HUES6 (cell line): ENCODE data around the gene FUT9.

ENCODE experiments used
- H3K27ac ChIP-seq: 2 replicates; pipeline ENCODE4 v1.7.0; 2013; ENCODE audit warnings: low read depth, mild to moderate bottlenecking, low read length, inconsistent platforms
- H3K27me3 ChIP-seq: 2 replicates; pipeline ENCODE4 v1.6.1; 2013; ENCODE audit warnings: low read length; ENCODE audit not compliant: control insufficient read depth, insufficient read depth
- H3K36me3 ChIP-seq: 2 replicates; pipeline ENCODE4 v1.6.1; 2013; ENCODE audit warnings: low read length; ENCODE audit not compliant: control insufficient read depth, insufficient read depth
- H3K4me1 ChIP-seq: 2 replicates; pipeline ENCODE4 v1.6.1; 2013; ENCODE audit warnings: low read length; ENCODE audit not compliant: control insufficient read depth, insufficient read depth
- H3K4me3 ChIP-seq: 2 replicates; pipeline ENCODE4 v1.5.1; 2013; ENCODE audit warnings: low read depth, low read length
- H3K9ac ChIP-seq: one replicate; pipeline ENCODE4 v1.6.1; 2013; ENCODE audit warnings: mild to moderate bottlenecking, low read length
- H3K9me3 ChIP-seq: 2 replicates; pipeline ENCODE4 v1.6.1; 2013; ENCODE audit warnings: low read depth, low read length; ENCODE audit not compliant: control insufficient read depth, insufficient read depth

The FUT9 gene

DNA sequence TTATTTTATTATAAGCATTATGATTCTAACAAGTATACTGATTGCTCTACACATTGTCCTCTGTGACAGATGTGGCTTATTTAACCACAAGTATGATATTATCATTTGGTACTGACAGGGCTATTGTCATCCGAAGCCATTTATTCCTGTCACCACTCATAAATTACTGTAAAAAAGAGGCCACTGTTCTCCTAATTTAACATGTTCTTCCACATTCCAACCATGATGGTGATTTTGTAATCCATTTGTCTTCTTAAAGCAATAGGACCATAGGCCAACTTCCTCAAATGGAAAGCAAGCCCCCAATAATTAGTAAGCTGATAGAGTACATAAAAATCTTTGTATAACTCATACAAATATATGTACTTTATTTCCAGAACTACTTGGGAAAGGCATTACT, 50.6 kb downstream of the FUT9 start:
- no peaks in the 10 kb centered on the region for H3K36me3 ChIP-seq
- no peaks in the 10 kb centered on the region for H3K27me3 ChIP-seq
- H3K9me3 ChIP-seq = 0 out of 2 replicates have a peak, but pooled peaks cover 2% of the 10 kb centered on the region
- H3K9ac ChIP-seq = no peak overlapping the region
- H3K4me1 ChIP-seq = no peaks in the 10 kb centered on the region
- H3K27ac ChIP-seq = no peak overlapping the region
- H3K4me3 ChIP-seq = no peak overlapping the region

GRCh38 chr6:96073555-96073954, 57.8 kb downstream of the FUT9 start:
- Histone ChIP-seq H3K9ac (no peak overlapping the region), H3K36me3 (no peaks in the 10 kb centered on the region), H3K27ac (no peak overlapping the region), H3K4me1 (no peaks in the 10 kb centered on the region), H3K27me3 (no peaks in the 10 kb centered on the region), H3K4me3 (no peak overlapping the region), H3K9me3 (no peaks in the 10 kb centered on the region)

DNA sequence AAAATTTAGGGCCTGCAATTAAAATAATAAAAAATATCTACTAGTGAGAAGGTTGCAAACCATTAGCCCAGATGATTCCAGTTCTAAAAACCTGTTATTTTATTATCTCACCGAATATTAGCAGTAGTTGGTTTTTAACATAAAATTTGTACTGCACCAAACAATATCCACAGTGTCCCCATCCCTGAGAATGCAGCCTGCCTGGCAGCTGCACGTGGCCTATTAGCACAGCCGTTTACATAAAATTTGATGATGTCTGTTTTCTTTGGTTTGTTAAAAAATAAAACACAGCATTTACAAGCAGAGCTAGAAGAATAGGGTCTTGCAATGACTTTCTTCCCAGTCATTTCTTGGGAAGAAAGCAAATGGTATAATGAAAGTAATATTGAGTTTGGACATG, 58.2 kb downstream of the FUT9 start:
- no peaks in the 10 kb centered on the region for H3K9me3 ChIP-seq
- H3K27ac ChIP-seq = no peak overlapping the region
- H3K27me3 ChIP-seq = no peaks in the 10 kb centered on the region
- H3K36me3 ChIP-seq = no peaks in the 10 kb centered on the region
- no peak overlapping the region for H3K9ac ChIP-seq
- H3K4me3 ChIP-seq = no peak overlapping the region
- H3K4me1 ChIP-seq = no peaks in the 10 kb centered on the region

DNA sequence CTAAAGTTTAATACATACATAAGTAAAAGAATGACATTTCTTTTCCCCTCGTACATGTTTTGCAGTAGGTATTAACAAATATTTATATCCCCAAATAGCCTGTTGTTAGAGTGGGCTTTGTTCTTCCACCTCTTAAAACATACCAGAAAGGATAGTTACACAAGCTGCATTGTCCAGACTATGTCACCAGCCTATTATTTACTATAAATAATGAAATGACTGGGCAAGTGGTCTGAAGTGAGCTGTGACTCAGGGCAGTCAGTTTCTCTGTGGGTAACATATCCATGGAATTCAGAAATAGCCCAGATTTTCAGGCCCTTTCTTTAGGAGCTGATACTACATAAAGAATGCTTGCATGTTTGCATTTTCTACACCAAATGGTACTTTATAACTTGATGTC, 60.1 kb downstream of the FUT9 start:
- no peaks in the 10 kb centered on the region for H3K4me1 ChIP-seq
- H3K4me3 ChIP-seq = no peak overlapping the region
- no peaks in the 10 kb centered on the region for H3K27me3 ChIP-seq
- no peak overlapping the region for H3K27ac ChIP-seq
- H3K9ac ChIP-seq = no peak overlapping the region
- no peaks in the 10 kb centered on the region for H3K36me3 ChIP-seq
- H3K9me3 ChIP-seq = no peaks in the 10 kb centered on the region

DNA sequence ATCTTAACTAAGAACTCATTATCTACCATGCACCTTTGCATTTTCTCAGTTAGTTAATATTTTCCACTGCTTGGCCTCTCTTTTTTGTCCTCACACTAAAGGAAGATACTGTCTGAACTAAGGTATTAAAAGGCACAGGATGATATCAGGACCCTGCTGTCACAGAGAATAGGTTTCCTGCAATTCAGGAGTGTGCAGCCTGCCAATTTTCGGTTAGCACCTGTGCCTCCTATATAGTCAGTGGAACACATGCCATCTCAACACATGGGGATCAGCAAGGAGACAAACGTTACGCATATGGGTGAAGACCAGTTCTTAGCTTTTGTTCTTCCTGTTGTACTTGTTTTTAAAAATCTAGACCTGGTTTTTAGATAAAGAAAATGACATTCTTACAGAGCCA, 71.0 kb downstream of the FUT9 start:
- Histone ChIP-seq H3K27ac (no peak overlapping the region), H3K36me3 (no peaks in the 10 kb centered on the region), H3K27me3 (no peaks in the 10 kb centered on the region), H3K4me1 (no peaks in the 10 kb centered on the region), H3K9ac (no peak overlapping the region), H3K9me3 (no peaks in the 10 kb centered on the region), H3K4me3 (no peak overlapping the region)

- Histone ChIP-seq H3K27me3 (no peaks in the 10 kb centered on the region), H3K27ac (no peak overlapping the region), H3K36me3 (no peaks in the 10 kb centered on the region), H3K9me3 (no peaks in the 10 kb centered on the region), H3K4me1 (no peaks in the 10 kb centered on the region), H3K9ac (no peak overlapping the region), H3K4me3 (no peak overlapping the region)
Observed at GRCh38 chr6:96089173-96089572, 73.4 kb downstream of the FUT9 start.

- no peaks in the 10 kb centered on the region for H3K27me3 ChIP-seq
- H3K4me1 ChIP-seq = no peaks in the 10 kb centered on the region
- no peak overlapping the region for H3K9ac ChIP-seq
- no peaks in the 10 kb centered on the region for H3K36me3 ChIP-seq
- no peak overlapping the region for H3K4me3 ChIP-seq
- H3K27ac ChIP-seq = no peak overlapping the region
- H3K9me3 ChIP-seq = no peaks in the 10 kb centered on the region
Observed at GRCh38 chr6:96094077-96094476, 78.3 kb downstream of the FUT9 start.

DNA sequence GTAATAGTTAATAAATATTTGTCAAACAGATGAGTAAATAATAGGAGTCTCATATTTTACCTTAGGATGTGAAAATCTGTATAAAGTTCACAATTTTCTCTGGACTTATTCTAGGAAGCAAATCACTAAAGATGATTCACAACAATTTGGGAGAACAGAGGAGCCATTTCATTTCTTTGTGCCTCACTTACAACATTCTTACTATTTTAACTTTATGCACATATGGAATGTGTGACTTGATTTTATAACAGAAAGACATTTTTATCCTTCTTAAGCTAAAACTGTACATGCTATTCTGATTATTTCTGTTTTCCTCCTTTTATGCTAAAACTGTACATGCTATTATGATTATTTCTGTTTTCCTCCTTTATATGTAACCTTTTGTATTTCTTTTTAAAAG, 83.3 kb downstream of the FUT9 start:
- no peaks in the 10 kb centered on the region for H3K27me3 ChIP-seq
- no peak overlapping the region for H3K4me3 ChIP-seq
- H3K9ac ChIP-seq = no peak overlapping the region
- H3K36me3 ChIP-seq = no peaks in the 10 kb centered on the region
- H3K9me3 ChIP-seq = no peaks in the 10 kb centered on the region
- no peaks in the 10 kb centered on the region for H3K4me1 ChIP-seq
- no peak overlapping the region for H3K27ac ChIP-seq

DNA sequence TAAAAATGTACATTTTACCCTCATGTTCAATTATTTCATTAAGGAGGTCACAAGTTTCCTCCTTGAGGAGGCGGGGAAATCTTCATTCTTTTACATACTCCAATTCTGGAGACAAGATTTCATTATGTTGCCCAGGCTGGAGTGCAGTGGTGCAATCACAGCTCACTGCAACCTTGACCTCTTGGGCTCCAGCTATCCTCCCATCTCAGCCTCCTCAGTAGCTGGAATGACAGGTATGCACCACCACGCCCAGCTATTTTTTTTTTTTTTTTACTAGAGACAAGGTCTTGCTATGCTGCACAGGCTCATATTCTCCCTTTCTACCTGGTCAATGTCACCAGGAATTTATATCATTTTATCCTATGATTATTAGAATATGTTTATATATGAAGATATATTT, 85.8 kb downstream of the FUT9 start:
- no peak overlapping the region for H3K9ac ChIP-seq
- no peaks in the 10 kb centered on the region for H3K36me3 ChIP-seq
- H3K27ac ChIP-seq = no peak overlapping the region
- no peak overlapping the region for H3K4me3 ChIP-seq
- no peaks in the 10 kb centered on the region for H3K4me1 ChIP-seq
- no peaks in the 10 kb centered on the region for H3K27me3 ChIP-seq
- no peaks in the 10 kb centered on the region for H3K9me3 ChIP-seq

- H3K9me3 ChIP-seq = no peaks in the 10 kb centered on the region
- no peaks in the 10 kb centered on the region for H3K36me3 ChIP-seq
- H3K4me1 ChIP-seq = no peaks in the 10 kb centered on the region
- no peak overlapping the region for H3K27ac ChIP-seq
- H3K9ac ChIP-seq = no peak overlapping the region
- no peaks in the 10 kb centered on the region for H3K27me3 ChIP-seq
- no peak overlapping the region for H3K4me3 ChIP-seq
Observed at GRCh38 chr6:96104910-96105309, 89.1 kb downstream of the FUT9 start.

GRCh38 chr6:96110878-96111277, 95.1 kb downstream of the FUT9 start:
- Histone ChIP-seq H3K4me3 (no peak overlapping the region), H3K4me1 (no peaks in the 10 kb centered on the region), H3K27ac (no peak overlapping the region), H3K9ac (no peak overlapping the region), H3K36me3 (no peaks in the 10 kb centered on the region), H3K9me3 (no peaks in the 10 kb centered on the region), H3K27me3 (no peaks in the 10 kb centered on the region)

GRCh38 chr6:96116674-96117073, 100.9 kb downstream of the FUT9 start:
- Histone ChIP-seq H3K36me3 (no peaks in the 10 kb centered on the region), H3K4me3 (no peak overlapping the region), H3K4me1 (no peaks in the 10 kb centered on the region), H3K27me3 (no peaks in the 10 kb centered on the region), H3K27ac (no peak overlapping the region), H3K9ac (no peak overlapping the region), H3K9me3 (no peaks in the 10 kb centered on the region)
